HepG2 (cell line): Measurements from ENCODE around the gene MAMLD1. TPM values are rescaled to one million over a fixed set of nuclear protein-coding genes. Genes with fewer than 3 reads are reported as not detected.

ENCODE experiments used
- ATAC-seq: fragments of 200-7000 bp; cut with Tn5 transposase; 3 replicates; pipeline ENCODE4 v1.9.1; 2020; ENCODE audit warnings: mild to moderate bottlenecking, moderate library complexity
- BruUV-seq: library from RNA; stranded (reverse); fragments of 400-500 nt; replicated peaks from 2 replicates; lab custom pipeline; 2021; lab: Mats Ljungman, UMichigan
- CTCF ChIA-PET: fragments of 300-600 bp; formaldehyde crosslinking; extraction: SDS; loops from one replicate; lab custom pipeline; 2021; ENCODE audit warnings: low total read pairs, inconsistent platforms, low intra/inter-chr PET ratio; lab: Yijun Ruan, JAX
- POLR2A ChIA-PET: fragments of 350-600 bp; sonication (Branson Sonifier 250); formaldehyde crosslinking; loops from one replicate; lab custom pipeline; 2020; ENCODE audit warnings: antibody characterized with exemption, inconsistent platforms; lab: Yijun Ruan, JAX
- DNase-seq: peaks from one replicate; pipeline ENCODE4 v3.0.0-alpha.2; 2015; ENCODE audit warnings: low spot score
- FAIRE-seq: peaks from 3 replicates; lab custom pipeline; 2011; peaks lifted over from hg19 to GRCh38; lab: Jason Lieb, UNC
- H2AFZ ChIP-seq: one replicate; pipeline ENCODE4 v1.6.1; 2011; ENCODE audit warnings: low read length, inconsistent platforms
- H3K27ac ChIP-seq: fragments of 300-600 bp; 3 replicates; pipeline ENCODE4 v1.8.0; 2011; ENCODE audit warnings: mixed run types, mild to moderate bottlenecking, mixed read lengths, low read length, inconsistent platforms; ENCODE audit not compliant: insufficient read depth; ENCODE audit errors: extremely low read length
- H3K27me3 ChIP-seq, 2 experiments: fragments of 200-600 bp in 1 of 2; 2 replicates in 1 of 2; 3 replicates in 1 of 2; pipeline versions ENCODE4 v1.6.0 to v1.8.0; 2011; ENCODE audit warnings: low read length in 2 of 2, mild to moderate bottlenecking in 2 of 2, moderate library complexity in 2 of 2, inconsistent platforms in 1 of 2; ENCODE audit not compliant: insufficient read depth in 2 of 2, control insufficient read depth in 1 of 2
- H3K36me3 ChIP-seq, 2 experiments: fragments of 200-600 bp in 1 of 2; replicated peaks in 1 of 2; 2 replicates in 1 of 2; 3 replicates in 1 of 2; pipeline versions ENCODE4 v1.5.1 to v1.8.0; 2011; ENCODE audit warnings: low read length in 2 of 2, inconsistent platforms in 1 of 2; ENCODE audit not compliant: insufficient read depth in 2 of 2, control insufficient read depth in 1 of 2
- H3K4me1 ChIP-seq: 2 replicates; pipeline ENCODE4 v1.5.1; 2012; ENCODE audit warnings: low read length, inconsistent platforms; ENCODE audit not compliant: insufficient read depth
- H3K4me2 ChIP-seq: 2 replicates; pipeline ENCODE4 v1.6.0; 2011; ENCODE audit warnings: low read depth, low read length, inconsistent platforms
- H3K4me3 ChIP-seq, 3 experiments: fragments of 200-600 bp in 1 of 3; sonication (generic), shearing (Covaris generic) in 1 of 3; replicated peaks in 1 of 3; 2 replicates each; pipeline ENCODE4 v1.5.1; 2011 to 2016; ENCODE audit warnings: low read length in 3 of 3, inconsistent platforms in 2 of 3, low read depth in 2 of 3, mild to moderate bottlenecking in 2 of 3, control low read depth in 1 of 3, mixed read lengths in 1 of 3; ENCODE audit not compliant: insufficient read depth in 1 of 3
- H3K79me2 ChIP-seq: one replicate; pipeline ENCODE4 v1.6.1; 2011; ENCODE audit warnings: low read length, inconsistent platforms; ENCODE audit not compliant: insufficient read depth
- H3K9ac ChIP-seq: 2 replicates; pipeline ENCODE4 v1.6.0; 2011; ENCODE audit warnings: mild to moderate bottlenecking, low read depth, low read length, inconsistent platforms; ENCODE audit not compliant: insufficient read depth
- H3K9me3 ChIP-seq: 2 replicates; pipeline ENCODE4 v1.5.1; 2012; ENCODE audit warnings: mild to moderate bottlenecking, low read length
- H4K20me1 ChIP-seq: 2 replicates; pipeline ENCODE4 v1.6.0; 2011; ENCODE audit warnings: inconsistent platforms, mild to moderate bottlenecking, low read length, moderate library complexity; ENCODE audit not compliant: insufficient read depth
- CREB1 ChIP-seq, 2 experiments: fragments of 450-650 bp in 1 of 2; IDR thresholded peaks; 2 replicates each; pipeline ENCODE4 v1.6.1; 2016 to 2017; ENCODE audit warnings: control low read depth in 1 of 2, mild to moderate bottlenecking in 1 of 2, missing compliant biosample characterization in 1 of 2, missing genetic modification characterization in 1 of 2
- MYC ChIP-seq: sonication (generic); formaldehyde crosslinking; IDR thresholded peaks from 2 replicates; pipeline ENCODE4 v1.9.0; 2021; ENCODE audit warnings: missing genetic modification reagents, borderline replicate concordance
- ZNF121 ChIP-seq: sonication (generic); formaldehyde crosslinking; IDR thresholded peaks from 2 replicates; pipeline ENCODE4 v1.5.0; 2020; ENCODE audit warnings: mild to moderate bottlenecking, missing genetic modification reagents
- ZNF3 ChIP-seq: IDR thresholded peaks from 2 replicates; pipeline ENCODE4 v1.7.0; 2017; ENCODE audit warnings: inconsistent platforms
- ZNF329 ChIP-seq: sonication (generic); formaldehyde crosslinking; IDR thresholded peaks from 2 replicates; pipeline ENCODE4 v1.9.0; 2021; ENCODE audit warnings: low read depth, mild to moderate bottlenecking, missing genetic modification reagents
- ZNF75D ChIP-seq: sonication (generic); formaldehyde crosslinking; IDR thresholded peaks from 2 replicates; pipeline ENCODE4 v1.8.1; 2023; ENCODE audit warnings: missing genetic modification reagents, mild to moderate bottlenecking, borderline replicate concordance
- WGBS: methylation state at CpG from one replicate; pipeline ENCODE4 v1.1.6; 2017; ENCODE audit warnings: low lambda C conversion rate; 5-methylcytosine and 5-hydroxymethylcytosine counted together
- in situ Hi-C: cut with HindIII; loops from 2 replicates; pipeline ENCODE4 v1.10.0; 2017; ENCODE audit warnings: low pct_unique_long_range_greater_than_20kb; ENCODE audit not compliant: extremely low pct_ligation_motif_present
- intact Hi-C: fragments of 100-400 bp; cut with micrococcal nuclease; formaldehyde crosslinking; loops from one replicate; pipeline ENCODE4 v1.10.0; 2022; ENCODE audit not compliant: unreplicated experiment
- polyA plus RNA-seq, 8 experiments: library from polyadenylated mRNA; depleted of rRNA in 3 of 8; stranded (reverse) in 7 of 8; unstranded in 1 of 8; fragments of >200 nt; fragmentation: Illumina TruSeq in 4 of 8; extraction: Trizol in 4 of 8; gene quantifications; 2 replicates each; pipeline versions ENCODE4 v1.2.1 to v1.2.3, GENCODE V29; 2011 to 2016; ENCODE audit warnings: low read depth in 4 of 8, missing spikeins in 1 of 8, mixed read lengths in 1 of 8; ENCODE audit not compliant: insufficient read depth in 1 of 8
- total RNA-seq, 5 experiments: library from RNA; depleted of rRNA; stranded (reverse); fragments of >200 nt; fragmentation: Illumina TruSeq; extraction: Trizol; gene quantifications; 2 replicates each; pipeline ENCODE4 v1.2.3, GENCODE V29; 2016; ENCODE audit warnings: low read depth in 1 of 5
- TF ChIP-seq, protein P1 (sequence below): sonication (generic); formaldehyde crosslinking; IDR thresholded peaks from 2 replicates; pipeline ENCODE4 v1.9.0; 2021; ENCODE audit warnings: missing genetic modification reagents, borderline replicate concordance
- TF ChIP-seq, protein P2 (sequence below): sonication (generic); formaldehyde crosslinking; IDR thresholded peaks from 2 replicates; pipeline ENCODE4 v1.4.0; 2020; ENCODE audit warnings: mild to moderate bottlenecking, low read depth, missing genetic modification reagents
- TF ChIP-seq, protein P3 (sequence below): sonication (generic); formaldehyde crosslinking; IDR thresholded peaks from 2 replicates; pipeline ENCODE4 v1.5.1; 2020; ENCODE audit warnings: mild to moderate bottlenecking, missing genetic modification reagents, borderline replicate concordance
- TF ChIP-seq, protein P4 (sequence below): IDR thresholded peaks from 2 replicates; pipeline ENCODE4 v1.6.1; 2016

The MAMLD1 gene
- total and polyA plus RNA-seq, 2 of the 13 experiments (the other 11 are each of a cell fraction or from before 2014, with no cell fraction given): not detected

DNA sequence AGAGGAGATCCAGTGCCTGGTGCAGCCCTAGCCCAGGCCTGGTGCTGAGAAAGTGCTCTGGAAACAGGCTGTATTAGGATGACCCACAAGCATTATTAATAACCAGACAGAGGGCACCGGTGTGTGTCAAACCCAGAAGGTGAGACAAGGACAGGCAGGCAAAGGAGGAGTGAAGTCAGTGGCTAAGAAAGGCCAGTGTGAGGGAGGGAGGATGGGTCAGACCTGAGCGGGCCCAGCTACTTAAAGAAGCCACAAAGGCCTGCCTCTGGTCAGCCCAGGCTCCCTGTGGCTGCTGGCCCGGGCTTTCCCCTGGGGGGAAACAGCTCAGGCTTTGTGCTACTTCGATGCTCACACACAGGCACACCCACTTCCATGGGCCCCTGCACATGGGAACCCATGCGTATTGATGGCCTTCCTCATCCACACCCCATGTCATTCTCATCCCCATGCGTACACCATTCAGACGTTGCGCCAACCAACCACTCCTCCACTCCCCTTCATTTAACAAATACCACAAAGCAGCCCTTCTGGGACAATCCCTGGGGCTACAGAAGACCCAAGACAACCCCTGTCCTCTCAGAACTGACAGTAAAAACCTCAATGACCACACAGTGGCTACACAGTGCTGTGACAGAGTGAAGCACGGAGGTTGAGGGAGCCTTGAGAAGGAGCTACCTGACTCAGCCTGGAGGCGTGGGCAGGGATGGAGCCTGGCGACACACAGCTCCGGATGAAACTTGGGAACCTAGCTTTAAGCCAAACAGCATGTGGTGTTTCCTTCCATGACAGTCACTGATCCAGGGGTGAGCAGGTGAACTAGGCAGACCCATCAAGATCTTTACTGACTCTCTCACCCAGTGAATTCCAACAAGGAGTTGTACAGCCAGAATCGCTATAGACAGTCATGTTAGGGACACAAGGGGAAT is 180.4 kb downstream of the MAMLD1 start:
- 62% methylated on average over 7 of the region's 13 CpGs for WGBS
- no peak; the same call in 1 of the 3 replicates for ATAC-seq
- peaks cover 40% of the 10 kb centered on the region for H3K4me1 ChIP-seq
- in situ Hi-C loops: loop anchor here (10.0 kb wide), 1 partner anchor 141 kb away; no protein-coding TSS in a partner anchor
- H3K4me3 ChIP-seq: no peak overlapping the region
- no peak for FAIRE-seq
- intact Hi-C loops: loop anchor here (1.0 to 10.0 kb wide), 4 partner anchors 23 to 171 kb away; no protein-coding TSS in a partner anchor
- CTCF ChIA-PET: interaction anchor here (1.2 to 1.7 kb wide), 2 partner anchors 44 to 140 kb away, joined by 4 to 5 read pairs; no protein-coding TSS in a partner anchor
- H3K27ac ChIP-seq: no peak overlapping the region
- H3K9me3 ChIP-seq: no peaks in the 10 kb centered on the region
- POLR2A ChIA-PET: interaction anchor here (5.4 kb wide), 1 partner anchor 26 kb away, joined by 63 read pairs; the partner anchor contains the start of gene MTM1
- H3K36me3 ChIP-seq: no peaks in the 10 kb centered on the region
- no peaks in the 10 kb centered on the region for H3K79me2 ChIP-seq
- no peaks in the 10 kb centered on the region for H4K20me1 ChIP-seq
- H3K27me3 ChIP-seq: no peaks in the 10 kb centered on the region; a peak in 1 of 5 replicates
- no peak overlapping the region for H2AFZ ChIP-seq
- no peak overlapping the region for H3K4me2 ChIP-seq
- no peak overlapping the region for H3K9ac ChIP-seq
- no peak for DNase-seq
- TF ChIP-seq, protein P1, sequence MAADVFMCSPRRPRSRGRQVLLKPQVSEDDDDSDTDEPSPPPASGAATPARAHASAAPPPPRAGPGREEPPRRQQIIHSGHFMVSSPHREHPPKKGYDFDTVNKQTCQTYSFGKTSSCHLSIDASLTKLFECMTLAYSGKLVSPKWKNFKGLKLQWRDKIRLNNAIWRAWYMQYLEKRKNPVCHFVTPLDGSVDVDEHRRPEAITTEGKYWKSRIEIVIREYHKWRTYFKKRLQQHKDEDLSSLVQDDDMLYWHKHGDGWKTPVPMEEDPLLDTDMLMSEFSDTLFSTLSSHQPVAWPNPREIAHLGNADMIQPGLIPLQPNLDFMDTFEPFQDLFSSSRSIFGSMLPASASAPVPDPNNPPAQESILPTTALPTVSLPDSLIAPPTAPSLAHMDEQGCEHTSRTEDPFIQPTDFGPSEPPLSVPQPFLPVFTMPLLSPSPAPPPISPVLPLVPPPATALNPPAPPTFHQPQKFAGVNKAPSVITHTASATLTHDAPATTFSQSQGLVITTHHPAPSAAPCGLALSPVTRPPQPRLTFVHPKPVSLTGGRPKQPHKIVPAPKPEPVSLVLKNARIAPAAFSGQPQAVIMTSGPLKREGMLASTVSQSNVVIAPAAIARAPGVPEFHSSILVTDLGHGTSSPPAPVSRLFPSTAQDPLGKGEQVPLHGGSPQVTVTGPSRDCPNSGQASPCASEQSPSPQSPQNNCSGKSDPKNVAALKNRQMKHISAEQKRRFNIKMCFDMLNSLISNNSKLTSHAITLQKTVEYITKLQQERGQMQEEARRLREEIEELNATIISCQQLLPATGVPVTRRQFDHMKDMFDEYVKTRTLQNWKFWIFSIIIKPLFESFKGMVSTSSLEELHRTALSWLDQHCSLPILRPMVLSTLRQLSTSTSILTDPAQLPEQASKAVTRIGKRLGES (CRISPR knock-in tag): no peak
- TF ChIP-seq ZNF3 (CRISPR knock-in tag) (no peak), ZNF75D (CRISPR knock-in tag) (no peak), MYC (CRISPR knock-in tag) (no peak), ZNF329 (CRISPR knock-in tag) (no peak), ZNF121 (CRISPR knock-in tag) (no peak), CREB1 (IDR thresholded peaks at IDR 0.05) (no peak), CREB1 (CRISPR knock-in tag; IDR thresholded peaks at IDR 0.05) (no peak)
- TF ChIP-seq, protein P2, sequence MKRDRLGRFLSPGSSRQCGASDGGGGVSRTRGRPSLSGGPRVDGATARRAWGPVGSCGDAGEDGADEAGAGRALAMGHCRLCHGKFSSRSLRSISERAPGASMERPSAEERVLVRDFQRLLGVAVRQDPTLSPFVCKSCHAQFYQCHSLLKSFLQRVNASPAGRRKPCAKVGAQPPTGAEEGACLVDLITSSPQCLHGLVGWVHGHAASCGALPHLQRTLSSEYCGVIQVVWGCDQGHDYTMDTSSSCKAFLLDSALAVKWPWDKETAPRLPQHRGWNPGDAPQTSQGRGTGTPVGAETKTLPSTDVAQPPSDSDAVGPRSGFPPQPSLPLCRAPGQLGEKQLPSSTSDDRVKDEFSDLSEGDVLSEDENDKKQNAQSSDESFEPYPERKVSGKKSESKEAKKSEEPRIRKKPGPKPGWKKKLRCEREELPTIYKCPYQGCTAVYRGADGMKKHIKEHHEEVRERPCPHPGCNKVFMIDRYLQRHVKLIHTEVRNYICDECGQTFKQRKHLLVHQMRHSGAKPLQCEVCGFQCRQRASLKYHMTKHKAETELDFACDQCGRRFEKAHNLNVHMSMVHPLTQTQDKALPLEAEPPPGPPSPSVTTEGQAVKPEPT (CRISPR knock-in tag): no peak
- TF ChIP-seq, protein P3, sequence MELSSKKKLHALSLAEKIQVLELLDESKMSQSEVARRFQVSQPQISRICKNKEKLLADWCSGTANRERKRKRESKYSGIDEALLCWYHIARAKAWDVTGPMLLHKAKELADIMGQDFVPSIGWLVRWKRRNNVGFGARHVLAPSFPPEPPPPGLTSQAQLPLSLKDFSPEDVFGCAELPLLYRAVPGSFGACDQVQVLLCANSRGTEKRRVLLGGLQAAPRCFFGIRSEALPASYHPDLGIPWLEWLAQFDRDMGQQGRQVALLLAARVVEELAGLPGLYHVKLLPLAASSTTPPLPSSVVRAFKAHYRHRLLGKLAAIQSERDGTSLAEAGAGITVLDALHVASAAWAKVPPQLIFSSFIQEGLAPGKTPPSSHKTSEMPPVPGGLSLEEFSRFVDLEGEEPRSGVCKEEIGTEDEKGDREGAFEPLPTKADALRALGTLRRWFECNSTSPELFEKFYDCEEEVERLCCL (CRISPR knock-in tag): no peak
- TF ChIP-seq, protein P4, sequence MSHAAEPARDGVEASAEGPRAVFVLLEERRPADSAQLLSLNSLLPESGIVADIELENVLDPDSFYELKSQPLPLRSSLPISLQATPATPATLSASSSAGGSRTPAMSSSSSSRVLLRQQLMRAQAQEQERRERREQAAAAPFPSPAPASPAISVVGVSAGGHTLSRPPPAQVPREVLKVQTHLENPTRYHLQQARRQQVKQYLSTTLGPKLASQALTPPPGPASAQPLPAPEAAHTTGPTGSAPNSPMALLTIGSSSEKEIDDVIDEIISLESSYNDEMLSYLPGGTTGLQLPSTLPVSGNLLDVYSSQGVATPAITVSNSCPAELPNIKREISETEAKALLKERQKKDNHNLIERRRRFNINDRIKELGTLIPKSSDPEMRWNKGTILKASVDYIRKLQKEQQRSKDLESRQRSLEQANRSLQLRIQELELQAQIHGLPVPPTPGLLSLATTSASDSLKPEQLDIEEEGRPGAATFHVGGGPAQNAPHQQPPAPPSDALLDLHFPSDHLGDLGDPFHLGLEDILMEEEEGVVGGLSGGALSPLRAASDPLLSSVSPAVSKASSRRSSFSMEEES (CRISPR knock-in tag): no peak
- TF ChIP-seq, all 625 proteins: peak for 0
- BruUV-seq: no TSS peak
